ENCODE data around the gene PCDH15. TPM values are rescaled to one million over a fixed set of nuclear protein-coding genes. Genes with fewer than 3 reads are reported as not detected.

Gene PCDH15
- total RNA-seq, 1 donor from 2014 or later = 0.64 TPM

Small RNA genes within 50 kb of the gene (microRNA-seq; reads per million reads assigned to microRNA genes)
- 4.1 reads per million, percentile 28 among the genes with 10 or more reads in this experiment for gene MIR548F1 (ENCODE audit: unreplicated experiment)
